Measurements from ENCODE around the gene STK32B.

The STK32B gene

GRCh38 chr4:5118091-5118786 lies 67.0 kb downstream of the STK32B start:
- Mint-ChIP-seq H3K4me1 (ENCODE audit: low read depth) (no peaks in the 10 kb centered on the region), H3K4me3 (no peak overlapping the region), H3K9me3 (no peaks in the 10 kb centered on the region), H3K27ac (no peak overlapping the region), H3K27me3 (no peaks in the 10 kb centered on the region), H3K36me3 (ENCODE audit: low read depth) (no peaks in the 10 kb centered on the region)

DNA sequence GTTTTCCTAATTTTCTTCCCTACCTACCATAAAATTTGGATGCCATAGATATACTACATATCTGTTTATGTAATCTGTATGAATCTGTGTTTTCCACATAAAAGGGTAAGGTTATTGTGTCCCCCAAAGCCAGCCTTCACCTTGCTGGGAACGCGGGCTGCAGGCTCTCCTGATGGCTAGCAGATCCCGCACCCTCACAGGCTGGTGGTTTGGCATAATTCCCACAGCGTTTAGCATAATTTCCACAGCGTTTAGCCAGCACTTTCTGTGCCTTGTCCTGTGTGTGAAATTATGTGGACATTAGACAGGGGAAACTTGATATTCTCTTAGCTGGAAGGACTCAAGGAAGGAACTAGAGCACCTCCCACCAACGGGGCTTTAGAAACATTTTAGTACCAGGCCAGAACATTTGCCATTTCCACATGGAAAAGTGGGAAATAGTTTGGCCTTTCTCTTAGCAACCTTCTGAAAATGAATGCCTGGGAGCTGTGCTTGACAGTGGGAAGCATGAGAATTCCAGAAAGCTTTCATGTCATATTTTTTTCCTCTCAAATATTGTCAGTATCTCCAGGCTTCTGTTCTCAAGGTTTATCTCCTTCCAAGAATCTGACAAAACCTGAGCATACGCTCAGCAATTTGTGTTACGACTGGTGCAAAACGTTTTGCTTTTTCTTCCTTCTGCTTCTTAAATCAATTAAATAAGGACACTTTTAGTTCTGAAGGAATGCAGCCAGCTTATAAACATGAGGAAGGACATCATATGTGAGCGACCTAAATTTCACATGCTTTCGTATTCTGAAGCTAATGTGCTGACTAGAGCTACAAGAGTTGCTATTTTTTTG lies 67.9 kb downstream of the STK32B start:
- H3K36me3 Mint-ChIP-seq (ENCODE audit: low read depth) = no peaks in the 10 kb centered on the region
- no peaks in the 10 kb centered on the region for H3K27me3 Mint-ChIP-seq
- H3K9me3 Mint-ChIP-seq = no peaks in the 10 kb centered on the region
- H3K4me1 Mint-ChIP-seq (ENCODE audit: low read depth) = no peaks in the 10 kb centered on the region
- H3K27ac Mint-ChIP-seq = no peak overlapping the region
- H3K4me3 Mint-ChIP-seq = no peak overlapping the region

DNA sequence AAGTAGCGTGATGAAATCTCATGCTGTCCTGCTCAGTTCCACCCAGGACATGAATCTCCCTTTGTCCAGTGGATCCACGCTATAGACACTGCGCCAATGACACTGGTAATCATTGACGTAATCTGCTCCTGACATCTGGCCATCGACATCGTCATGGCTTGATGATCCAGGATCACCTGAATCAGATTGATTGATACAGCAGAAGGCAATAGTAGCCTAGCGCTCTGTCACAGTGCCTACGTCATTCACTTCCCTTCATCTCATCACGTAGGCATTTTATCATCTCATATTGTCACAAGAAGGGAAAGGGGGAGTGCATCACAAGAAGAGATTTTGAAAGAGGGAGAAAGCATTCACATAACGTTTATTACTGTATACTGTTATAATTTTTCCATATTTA lies 68.8 kb downstream of the STK32B start:
- no peak overlapping the region for H3K27ac Mint-ChIP-seq

DNA sequence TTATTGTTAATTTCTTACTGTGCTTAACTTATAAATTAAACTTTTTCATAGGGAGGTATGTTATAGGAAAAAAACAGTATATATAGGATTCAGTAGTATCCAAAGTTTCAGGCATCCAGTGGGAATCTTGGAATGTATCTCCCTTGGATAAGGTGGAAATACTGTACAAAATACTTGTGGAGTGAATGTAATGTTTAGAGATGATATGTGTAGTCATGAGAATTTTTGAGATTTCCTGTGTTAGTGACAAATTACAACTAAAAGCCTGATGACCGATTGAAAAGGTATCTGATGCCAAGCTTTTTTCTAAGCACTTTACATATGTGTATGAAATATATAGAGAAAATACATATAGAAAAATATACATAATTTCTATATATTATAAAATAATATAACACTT lies 69.2 kb downstream of the STK32B start:
- no peaks in the 10 kb centered on the region for H3K4me1 Mint-ChIP-seq (ENCODE audit: low read depth)
- no peaks in the 10 kb centered on the region for H3K27me3 Mint-ChIP-seq
- no peak overlapping the region for H3K27ac Mint-ChIP-seq
- no peak overlapping the region for H3K4me3 Mint-ChIP-seq
- H3K9me3 Mint-ChIP-seq = no peaks in the 10 kb centered on the region
- H3K36me3 Mint-ChIP-seq (ENCODE audit: low read depth) = no peaks in the 10 kb centered on the region

More for the DNA sequence above, 68.8 kb downstream of the STK32B start:
- no peaks in the 10 kb centered on the region for H3K4me1 Mint-ChIP-seq (ENCODE audit: low read depth)
- H3K4me3 Mint-ChIP-seq = no peak overlapping the region
- H3K9me3 Mint-ChIP-seq = no peaks in the 10 kb centered on the region
- no peaks in the 10 kb centered on the region for H3K36me3 Mint-ChIP-seq (ENCODE audit: low read depth)
- H3K27me3 Mint-ChIP-seq = no peaks in the 10 kb centered on the region

DNA sequence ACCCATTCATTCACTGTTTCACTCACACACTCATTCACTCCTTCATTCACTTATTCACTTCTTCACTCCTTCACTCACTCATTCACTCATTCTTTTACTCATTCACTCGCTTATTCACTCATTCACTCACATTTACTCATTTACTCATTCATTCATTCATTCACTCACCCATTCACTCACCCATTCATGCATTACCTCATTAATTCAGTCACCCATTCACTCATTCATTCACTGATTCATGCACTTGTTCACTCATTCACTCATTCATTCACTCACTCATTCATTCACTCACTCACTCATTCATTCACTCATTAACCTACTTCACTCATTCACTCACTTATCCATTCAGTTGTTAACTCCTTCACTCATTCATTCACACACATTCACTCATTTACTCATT lies 70.8 kb downstream of the STK32B start:
- H3K4me3 Mint-ChIP-seq = no peak overlapping the region

GRCh38 chr4:5124876-5125275 lies 73.6 kb downstream of the STK32B start:
- H3K36me3 Mint-ChIP-seq (ENCODE audit: low read depth) = no peaks in the 10 kb centered on the region
- no peak overlapping the region for H3K27ac Mint-ChIP-seq
- no peak overlapping the region for H3K4me3 Mint-ChIP-seq
- no peaks in the 10 kb centered on the region for H3K4me1 Mint-ChIP-seq (ENCODE audit: low read depth)
- H3K27me3 Mint-ChIP-seq = no peaks in the 10 kb centered on the region
- no peaks in the 10 kb centered on the region for H3K9me3 Mint-ChIP-seq

More for the DNA sequence above, 70.8 kb downstream of the STK32B start:
- Mint-ChIP-seq H3K9me3 (no peaks in the 10 kb centered on the region), H3K27ac (no peak overlapping the region), H3K4me1 (ENCODE audit: low read depth) (no peaks in the 10 kb centered on the region), H3K36me3 (ENCODE audit: low read depth) (no peaks in the 10 kb centered on the region), H3K27me3 (no peaks in the 10 kb centered on the region)

GRCh38 chr4:5125321-5125720 lies 74.0 kb downstream of the STK32B start:
- Mint-ChIP-seq H3K27me3 (no peaks in the 10 kb centered on the region), H3K4me3 (no peak overlapping the region), H3K27ac (no peak overlapping the region), H3K36me3 (ENCODE audit: low read depth) (no peaks in the 10 kb centered on the region), H3K9me3 (no peaks in the 10 kb centered on the region), H3K4me1 (ENCODE audit: low read depth) (no peaks in the 10 kb centered on the region)

- Mint-ChIP-seq H3K9me3 (peaks cover under 1% of the 10 kb centered on the region), H3K36me3 (ENCODE audit: low read depth) (no peaks in the 10 kb centered on the region), H3K27ac (no peak overlapping the region), H3K4me1 (ENCODE audit: low read depth) (no peaks in the 10 kb centered on the region), H3K4me3 (no peak overlapping the region), H3K27me3 (no peaks in the 10 kb centered on the region)
Measured at GRCh38 chr4:5126231-5126630, 75.0 kb downstream of the STK32B start.

DNA sequence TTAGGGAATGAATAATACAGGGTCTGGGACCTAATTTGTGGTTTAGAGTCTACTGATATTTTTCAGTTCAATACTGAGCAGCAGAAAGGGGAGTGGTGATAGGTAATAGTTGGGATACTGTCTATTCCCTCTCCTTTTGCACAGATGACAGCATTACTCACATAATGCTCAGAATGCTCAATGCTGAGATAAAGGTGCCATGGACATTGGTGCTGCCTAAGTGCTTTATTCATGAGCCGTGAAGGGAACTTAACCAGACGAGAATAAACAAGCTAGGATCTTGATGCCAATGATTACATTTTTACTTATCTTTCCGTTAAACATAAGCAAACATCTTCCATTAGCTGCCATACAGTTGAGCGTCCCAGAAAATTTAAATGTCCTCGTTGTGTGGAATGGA lies 75.6 kb downstream of the STK32B start:
- H3K27ac Mint-ChIP-seq = no peak overlapping the region
- no peaks in the 10 kb centered on the region for H3K36me3 Mint-ChIP-seq (ENCODE audit: low read depth)
- no peaks in the 10 kb centered on the region for H3K4me1 Mint-ChIP-seq (ENCODE audit: low read depth)
- H3K27me3 Mint-ChIP-seq = no peaks in the 10 kb centered on the region
- peaks cover 7% of the 10 kb centered on the region for H3K9me3 Mint-ChIP-seq
- H3K4me3 Mint-ChIP-seq = no peak overlapping the region

DNA sequence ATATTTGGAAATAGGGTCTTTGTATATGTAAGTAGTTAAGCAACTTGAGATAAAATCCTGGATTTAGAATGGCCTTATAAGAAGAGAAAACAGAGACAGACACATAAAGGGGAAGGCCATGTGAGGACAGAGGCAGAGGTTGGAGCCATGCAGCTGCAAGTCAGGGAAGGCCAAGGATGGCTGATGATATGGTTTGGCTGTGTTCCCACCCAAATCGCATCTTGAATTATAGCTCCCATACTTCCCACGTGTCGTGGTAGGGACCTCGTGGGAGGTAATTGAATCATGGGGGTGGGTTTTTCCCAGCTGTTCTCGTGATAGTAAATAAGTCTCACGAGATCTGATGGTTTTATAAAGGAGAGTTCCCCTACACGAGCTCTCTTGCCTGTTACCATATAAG lies 76.3 kb downstream of the STK32B start:
- Mint-ChIP-seq H3K27ac (no peak overlapping the region), H3K36me3 (ENCODE audit: low read depth) (no peaks in the 10 kb centered on the region), H3K4me3 (no peak overlapping the region)

DNA sequence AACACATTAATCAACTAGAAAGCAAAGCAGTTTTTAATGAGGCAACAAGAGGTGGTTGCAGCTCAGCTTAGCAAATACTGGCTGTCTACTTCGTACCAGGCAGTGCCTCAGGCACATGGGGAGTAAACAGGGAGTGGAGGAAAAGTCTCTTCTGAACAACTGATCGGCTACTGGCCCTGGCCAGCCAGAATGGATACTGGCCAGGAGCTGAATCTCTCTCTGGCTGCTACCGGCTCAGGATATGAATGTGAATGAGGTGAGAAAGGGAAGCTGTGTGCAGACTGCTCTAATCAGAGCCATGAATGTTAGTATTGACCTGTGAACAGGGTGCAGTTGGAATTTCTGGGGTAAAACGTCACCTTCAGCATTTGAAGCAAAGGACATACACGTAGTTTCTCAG lies 77.3 kb downstream of the STK32B start:
- no peaks in the 10 kb centered on the region for H3K4me1 Mint-ChIP-seq (ENCODE audit: low read depth)
- peaks cover 9% of the 10 kb centered on the region for H3K9me3 Mint-ChIP-seq
- no peaks in the 10 kb centered on the region for H3K36me3 Mint-ChIP-seq (ENCODE audit: low read depth)
- H3K27me3 Mint-ChIP-seq = no peaks in the 10 kb centered on the region
- no peak overlapping the region for H3K4me3 Mint-ChIP-seq
- H3K27ac Mint-ChIP-seq = no peak overlapping the region

More for the DNA sequence above, 76.3 kb downstream of the STK32B start:
- no peaks in the 10 kb centered on the region for H3K27me3 Mint-ChIP-seq
- H3K4me1 Mint-ChIP-seq (ENCODE audit: low read depth) = no peaks in the 10 kb centered on the region
- peaks cover 9% of the 10 kb centered on the region for H3K9me3 Mint-ChIP-seq

DNA sequence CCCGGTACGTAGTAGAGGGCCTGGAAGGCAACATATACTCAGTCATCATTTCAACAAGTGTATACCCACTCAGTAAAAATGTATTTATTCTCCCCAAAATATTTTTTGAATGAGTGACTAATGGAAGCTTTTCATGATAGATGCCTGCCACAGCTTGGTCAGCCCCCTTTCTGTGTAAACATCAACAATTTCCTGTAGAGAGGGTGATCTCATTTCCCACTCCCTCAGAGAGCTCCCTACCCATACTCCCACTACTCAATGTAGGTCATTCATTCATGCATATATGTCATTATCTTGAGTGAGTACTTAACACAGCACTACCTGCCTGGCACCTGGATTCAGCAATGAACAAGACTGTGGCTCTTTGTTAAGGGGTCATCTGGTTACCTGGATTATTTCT lies 81.9 kb downstream of the STK32B start:
- no peaks in the 10 kb centered on the region for H3K27me3 Mint-ChIP-seq
- H3K4me1 Mint-ChIP-seq (ENCODE audit: low read depth) = no peaks in the 10 kb centered on the region
- peaks cover 12% of the 10 kb centered on the region for H3K9me3 Mint-ChIP-seq
- no peak overlapping the region for H3K27ac Mint-ChIP-seq
- H3K4me3 Mint-ChIP-seq = no peak overlapping the region
- H3K36me3 Mint-ChIP-seq (ENCODE audit: low read depth) = no peaks in the 10 kb centered on the region

DNA sequence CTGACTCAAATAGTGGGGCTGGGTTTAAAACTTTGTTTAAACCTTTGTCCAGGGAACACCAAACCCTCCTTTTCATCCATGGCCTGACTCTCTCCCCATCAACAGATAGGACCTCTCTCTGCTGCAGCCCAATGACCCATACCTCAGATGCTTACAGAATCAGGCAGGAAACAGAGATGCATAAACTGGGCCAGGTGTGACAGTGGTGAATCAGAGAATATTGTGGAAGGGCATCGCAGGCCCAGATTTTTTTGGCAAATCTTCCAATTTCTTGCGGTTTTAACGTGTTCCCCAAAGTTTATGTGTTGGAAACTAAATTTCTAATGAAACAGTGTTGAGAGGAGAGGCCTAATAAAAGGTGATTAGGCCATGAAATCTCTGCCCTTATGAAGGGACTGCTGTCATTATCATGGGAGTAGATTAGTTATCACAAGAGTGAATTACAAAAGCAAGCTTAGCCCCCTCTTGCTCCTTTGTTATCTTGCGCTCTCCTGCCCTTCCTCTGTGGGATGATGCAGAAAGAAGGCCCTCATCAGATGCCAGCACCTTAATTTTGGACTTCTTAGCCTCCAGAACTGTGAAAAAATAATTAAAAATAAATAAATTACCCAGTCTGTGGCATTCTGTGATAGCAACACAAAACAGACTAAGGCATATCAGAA lies 82.8 kb downstream of the STK32B start:
- Mint-ChIP-seq H3K36me3 (ENCODE audit: low read depth) (no peaks in the 10 kb centered on the region), H3K27ac (no peak overlapping the region), H3K4me1 (ENCODE audit: low read depth) (no peaks in the 10 kb centered on the region), H3K4me3 (no peak overlapping the region), H3K9me3 (peaks cover 13% of the 10 kb centered on the region), H3K27me3 (no peaks in the 10 kb centered on the region)

DNA sequence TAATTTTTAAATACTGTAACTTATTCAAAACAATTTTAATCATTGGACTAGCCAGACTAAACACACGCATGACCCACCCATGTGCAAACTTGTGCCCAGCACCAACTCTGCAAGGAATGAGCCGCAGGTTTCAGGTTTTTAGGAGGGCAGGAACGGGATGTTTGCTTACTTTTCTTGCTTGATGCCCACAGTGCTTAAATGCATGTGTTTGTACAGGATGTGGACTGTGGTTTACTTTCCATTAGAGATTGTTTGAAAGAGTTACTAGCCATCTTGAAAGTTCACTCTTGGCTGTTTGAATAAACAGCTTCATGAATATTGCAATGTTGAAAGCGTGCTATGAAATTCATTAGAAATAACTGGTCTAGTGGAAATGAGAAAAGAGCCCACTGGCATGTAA lies 83.3 kb downstream of the STK32B start:
- Mint-ChIP-seq H3K36me3 (ENCODE audit: low read depth) (no peaks in the 10 kb centered on the region), H3K27ac (no peak overlapping the region), H3K9me3 (peaks cover 13% of the 10 kb centered on the region), H3K27me3 (no peaks in the 10 kb centered on the region), H3K4me3 (no peak overlapping the region), H3K4me1 (ENCODE audit: low read depth) (no peaks in the 10 kb centered on the region)

DNA sequence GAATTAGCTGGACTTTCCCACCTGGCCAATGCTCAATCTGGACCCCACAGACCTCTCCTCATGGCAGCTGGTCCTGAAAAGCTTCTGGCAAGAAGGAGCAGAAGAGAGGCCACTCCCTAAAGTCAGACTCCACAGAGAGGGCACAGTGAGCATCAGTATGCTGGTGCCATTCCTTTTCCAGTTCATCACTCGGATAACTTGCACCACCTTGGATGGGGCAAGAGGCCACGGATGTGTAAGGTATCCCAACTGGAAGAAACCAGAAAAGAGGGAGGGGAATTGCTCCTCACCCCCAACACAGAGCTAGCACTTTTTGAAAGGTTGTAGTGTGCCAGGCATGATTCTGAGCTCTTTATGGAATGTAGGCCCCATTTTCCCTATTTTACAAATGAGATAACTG lies 85.9 kb downstream of the STK32B start:
- Mint-ChIP-seq H3K4me1 (ENCODE audit: low read depth) (no peaks in the 10 kb centered on the region), H3K27me3 (no peaks in the 10 kb centered on the region), H3K36me3 (ENCODE audit: low read depth) (no peaks in the 10 kb centered on the region)

More for the DNA sequence above, 85.9 kb downstream of the STK32B start:
- H3K4me3 Mint-ChIP-seq = no peak overlapping the region
- no peak overlapping the region for H3K27ac Mint-ChIP-seq
- H3K9me3 Mint-ChIP-seq = peaks cover 4% of the 10 kb centered on the region

Data from stimulated activated naive CD8-positive, alpha-beta T cell treated with anti-CD3 and anti-CD28 coated beads, Interleukin-15, Interleukin-2, amounts not matched to agents 100 ng/mL and 50 ng/mL, for 24 hours (primary cell).